Measurements from ENCODE around the gene DRAP1.

The DRAP1 gene

GRCh38 chr11:65880027-65880426, 39.2 kb upstream of the DRAP1 start:
- TF ChIP-seq REST (IDR thresholded peaks at IDR 0.05; ENCODE audit: insufficient read depth in 1 of 2, low read depth in 2 of 2, low read length in 2 of 2), result no peak
- no peak for TF ChIP-seq FOXP2 (optimal IDR thresholded peaks at IDR 0.05; ENCODE audit: borderline replicate concordance, extremely low read depth, extremely low read length, insufficient read depth)

GRCh38 chr11:65880844-65881421, 38.3 kb upstream of the DRAP1 start:
- TF ChIP-seq REST (IDR thresholded peaks at IDR 0.05; ENCODE audit: insufficient read depth in 1 of 2, low read depth in 2 of 2, low read length in 2 of 2) (no peak), TAF1 (IDR thresholded peaks at IDR 0.05; ENCODE audit: borderline replicate concordance, insufficient read depth, low read length) (no peak), SIN3A (IDR thresholded peaks at IDR 0.05; ENCODE audit: borderline replicate concordance, insufficient read depth, low read length) (no peak), POLR2AphosphoS5 (IDR thresholded peaks at IDR 0.05; ENCODE audit: low read depth, low read length) (no peak), FOXP2 (optimal IDR thresholded peaks at IDR 0.05; ENCODE audit: borderline replicate concordance, extremely low read depth, extremely low read length, insufficient read depth) (no peak)

- TF ChIP-seq FOXP2 (optimal IDR thresholded peaks at IDR 0.05; ENCODE audit: borderline replicate concordance, extremely low read depth, extremely low read length, insufficient read depth), result no peak
Observed at GRCh38 chr11:65882120-65883057, 36.8 kb upstream of the DRAP1 start.

- TF ChIP-seq REST (IDR thresholded peaks at IDR 0.05; ENCODE audit: insufficient read depth in 1 of 2, low read depth in 2 of 2, low read length in 2 of 2) (no peak), TAF1 (IDR thresholded peaks at IDR 0.05; ENCODE audit: borderline replicate concordance, insufficient read depth, low read length) (no peak), POLR2AphosphoS5 (IDR thresholded peaks at IDR 0.05; ENCODE audit: low read depth, low read length) (no peak), FOXP2 (optimal IDR thresholded peaks at IDR 0.05; ENCODE audit: borderline replicate concordance, extremely low read depth, extremely low read length, insufficient read depth) (no peak)
Observed at GRCh38 chr11:65883058-65883761, 36.0 kb upstream of the DRAP1 start.

GRCh38 chr11:65883786-65884715, 35.2 kb upstream of the DRAP1 start:
- TF ChIP-seq TAF1 (IDR thresholded peaks at IDR 0.05; ENCODE audit: borderline replicate concordance, insufficient read depth, low read length) (no peak), POLR2AphosphoS5 (IDR thresholded peaks at IDR 0.05; ENCODE audit: low read depth, low read length) (no peak), FOXP2 (optimal IDR thresholded peaks at IDR 0.05; ENCODE audit: borderline replicate concordance, extremely low read depth, extremely low read length, insufficient read depth) (no peak), REST (IDR thresholded peaks at IDR 0.05; ENCODE audit: insufficient read depth in 1 of 2, low read depth in 2 of 2, low read length in 2 of 2) (no peak), SIN3A (IDR thresholded peaks at IDR 0.05; ENCODE audit: borderline replicate concordance, insufficient read depth, low read length) (no peak)
